Body of pancreas (tissue), 4 donors: ENCODE data around the gene MYO3A.

ENCODE experiments used
- POLR2A ChIP-seq, 3 donors: fragments of 450-650 bp; IDR thresholded peaks; one replicate each; pipeline ENCODE4 v1.6.1; 2016; ENCODE audit warnings: antibody characterized with exemption in 3 of 3, mild to moderate bottlenecking in 2 of 3
- TF ChIP-seq, protein P1 (sequence below), 7 experiments: fragments of 450-650 bp in 4 of 7; fragments of 200-600 bp in 3 of 7; sonication (generic) in 3 of 7; IDR thresholded peaks; one replicate each; pipeline ENCODE4 v1.5.1; 2016 to 2019; ENCODE audit warnings: antibody characterized with exemption in 7 of 7

DNA sequence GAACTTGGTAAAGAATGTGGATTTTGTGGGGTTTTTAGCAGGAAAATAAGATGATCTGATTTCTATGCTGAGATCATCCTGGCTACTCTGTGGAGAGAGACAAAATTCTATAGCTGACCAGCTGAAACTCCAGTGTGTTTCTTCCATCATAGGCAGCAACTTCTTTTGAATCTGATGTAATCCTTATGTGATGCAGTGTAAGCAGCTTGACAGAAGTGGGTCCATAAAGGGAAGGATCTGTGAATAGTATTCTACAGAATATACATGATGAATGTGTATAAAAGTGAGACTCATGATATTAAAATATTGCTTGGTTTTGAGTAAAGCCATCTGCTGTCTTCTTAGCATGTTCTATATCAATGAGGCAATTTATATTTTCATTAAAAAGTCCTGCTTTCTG, 4.4 kb downstream of the MYO3A start:
- no peak for TF ChIP-seq POLR2A (IDR thresholded peaks at IDR 0.05)
- TF ChIP-seq, protein P1, sequence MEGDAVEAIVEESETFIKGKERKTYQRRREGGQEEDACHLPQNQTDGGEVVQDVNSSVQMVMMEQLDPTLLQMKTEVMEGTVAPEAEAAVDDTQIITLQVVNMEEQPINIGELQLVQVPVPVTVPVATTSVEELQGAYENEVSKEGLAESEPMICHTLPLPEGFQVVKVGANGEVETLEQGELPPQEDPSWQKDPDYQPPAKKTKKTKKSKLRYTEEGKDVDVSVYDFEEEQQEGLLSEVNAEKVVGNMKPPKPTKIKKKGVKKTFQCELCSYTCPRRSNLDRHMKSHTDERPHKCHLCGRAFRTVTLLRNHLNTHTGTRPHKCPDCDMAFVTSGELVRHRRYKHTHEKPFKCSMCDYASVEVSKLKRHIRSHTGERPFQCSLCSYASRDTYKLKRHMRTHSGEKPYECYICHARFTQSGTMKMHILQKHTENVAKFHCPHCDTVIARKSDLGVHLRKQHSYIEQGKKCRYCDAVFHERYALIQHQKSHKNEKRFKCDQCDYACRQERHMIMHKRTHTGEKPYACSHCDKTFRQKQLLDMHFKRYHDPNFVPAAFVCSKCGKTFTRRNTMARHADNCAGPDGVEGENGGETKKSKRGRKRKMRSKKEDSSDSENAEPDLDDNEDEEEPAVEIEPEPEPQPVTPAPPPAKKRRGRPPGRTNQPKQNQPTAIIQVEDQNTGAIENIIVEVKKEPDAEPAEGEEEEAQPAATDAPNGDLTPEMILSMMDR (IDR thresholded peaks at IDR 0.05) = no peak
